Stomach (tissue), 9 donors: ENCODE results near the gene NCAPH2. TPM values are rescaled to one million over a fixed set of nuclear protein-coding genes. Genes with fewer than 3 reads are reported as not detected.

Source experiments
- DNase-seq, 2 donors: peaks; one replicate each; pipeline versions ENCODE4 v3.0.0 to v3.0.0-alpha.2; 2013 to 2019
- H3K27ac ChIP-seq, 5 donors: fragments of 200-600 bp in 4 of 5; sonication (generic) in 4 of 5; one replicate each; pipeline ENCODE4 v1.5.1; 2013 to 2019; ENCODE audit warnings: mild to moderate bottlenecking in 1 of 5, moderate library complexity in 1 of 5
- H3K27me3 ChIP-seq, 3 donors: fragments of 200-600 bp; sonication (generic); one replicate each; pipeline ENCODE4 v1.5.1; 2017 to 2019; ENCODE audit warnings: mixed run types in 1 of 3
- H3K36me3 ChIP-seq, 4 donors: fragments of 200-600 bp; sonication (generic); 1 replicate in 3 of 4; 2 replicates in 1 of 4; pipeline ENCODE4 v1.5.1; 2016 to 2019
- H3K4me1 ChIP-seq, 4 donors: fragments of 200-600 bp; sonication (generic); one replicate each; pipeline ENCODE4 v1.5.1; 2016 to 2019
- H3K4me3 ChIP-seq, 4 donors: fragments of 200-600 bp; sonication (generic) in 3 of 4; one replicate each; pipeline ENCODE4 v1.5.1; 2016 to 2019; ENCODE audit warnings: mild to moderate bottlenecking in 1 of 4
- H3K9me3 ChIP-seq, 4 donors: fragments of 200-600 bp; sonication (generic); one replicate each; pipeline ENCODE4 v1.5.1; 2016 to 2019
- CTCF ChIP-seq, 7 experiments: fragments of 450-650 bp in 4 of 7; fragments of 200-600 bp in 3 of 7; sonication (generic) in 3 of 7; IDR thresholded peaks; one replicate each; pipeline ENCODE4 v1.5.1; 2016 to 2019; ENCODE audit warnings: antibody characterized with exemption in 7 of 7, control low read depth in 2 of 7, mild to moderate bottlenecking in 1 of 7
- EP300 ChIP-seq: sonication (generic); formaldehyde crosslinking; IDR thresholded peaks from one replicate; pipeline ENCODE4 v1.6.1; 2017; ENCODE audit warnings: antibody characterized with exemption
- POLR2A ChIP-seq, 4 donors: fragments of 450-650 bp; IDR thresholded peaks; one replicate each; pipeline ENCODE4 v1.6.1; 2016; ENCODE audit warnings: antibody characterized with exemption in 4 of 4, control low read depth in 2 of 4, mild to moderate bottlenecking in 1 of 4, moderate library complexity in 1 of 4
- POLR2AphosphoS5 ChIP-seq, 3 donors: sonication (generic); formaldehyde crosslinking; IDR thresholded peaks; one replicate each; pipeline ENCODE4 v1.6.1; 2016; ENCODE audit warnings: antibody characterized with exemption in 3 of 3
- WGBS, 5 donors: extraction: QIAGEN DNeasy Blood & Tissue Kit in 3 of 5; methylation state at CpG; one replicate each; pipeline versions ENCODE4 v1.1.5 to v1.1.7; 2013 to 2018; 5-methylcytosine and 5-hydroxymethylcytosine counted together
- intact Hi-C: fragments of 100-400 bp; cut with DNase I; formaldehyde crosslinking; loops from one replicate; pipeline ENCODE4 v1.15.1; 2023; ENCODE audit warnings: low total_unique reads
- polyA plus RNA-seq, 3 donors: library from polyadenylated mRNA; stranded (reverse); fragments of 200-250 nt; gene quantifications; one replicate each; pipeline ENCODE4 v1.2.3, GENCODE V29; 2013
- total RNA-seq, 5 donors: library from RNA; depleted of rRNA; stranded (reverse); fragments of >200 nt; gene quantifications; one replicate each; pipeline versions ENCODE4 v1.1.0 to v1.2.3, GENCODE V29; 2014 to 2016
- donor health status: healthy with polysubstance abuse.
- donor health status: Bipolar disorder and iron deficiency.
- donor health status: healthy.

NCAPH2 gene
- total and polyA plus RNA-seq, 8 donors = 12.9 to 47.9 (median 30.4) TPM

- H3K4me3 ChIP-seq = no peak overlapping the region
- H3K9me3 ChIP-seq = no peaks in the 10 kb centered on the region
- WGBS, 5 donors = 13 to 38% (median 28%) methylated on average over 19 to 35 of the region's 35 CpGs
- H3K27ac ChIP-seq = no peak overlapping the region
- peaks cover 17 to 51% (median 34%) of the 10 kb centered on the region in 4 donors for H3K4me1 ChIP-seq
- DNase-seq = no peak
- no peaks in the 10 kb centered on the region for H3K36me3 ChIP-seq
- no peak for TF ChIP-seq POLR2AphosphoS5 (IDR thresholded peaks at IDR 0.05)
- no peak for TF ChIP-seq POLR2A (IDR thresholded peaks at IDR 0.05)
- TF ChIP-seq EP300 = no peak
- TF ChIP-seq CTCF (IDR thresholded peaks at IDR 0.05) = no peak
- intact Hi-C loops = no loop called here
- H3K27me3 ChIP-seq = peaks cover 11 to 76% (median 26%) of the 10 kb centered on the region in 3 donors
Observed at GRCh38 chr22:50547263-50547985, 39.4 kb downstream of the NCAPH2 start.

- Histone ChIP-seq H3K27me3 (peaks cover 11 to 76% (median 26%) of the 10 kb centered on the region in 3 donors), H3K27ac (peak overlapping the region; percentile 23 to 60 (median 28))
Observed at GRCh38 chr22:50548040-50548920, 40.3 kb downstream of the NCAPH2 start.

GRCh38 chr22:50548921-50549790 is 41.1 kb downstream of the NCAPH2 start:
- H3K27me3 ChIP-seq = peaks cover 11 to 68% (median 26%) of the 10 kb centered on the region in 3 donors
- H3K27ac ChIP-seq = peak overlapping the region; percentile 11 to 60 (median 28)
- TF ChIP-seq CTCF (IDR thresholded peaks at IDR 0.05) (no peak), POLR2AphosphoS5 (IDR thresholded peaks at IDR 0.05) (no peak), POLR2A (IDR thresholded peaks at IDR 0.05) (no peak), EP300 (no peak)
- H3K4me3 ChIP-seq = peak overlapping the region; percentile 29 to 42 (median 32)
- H3K4me1 ChIP-seq = peaks cover 17 to 43% (median 27%) of the 10 kb centered on the region in 4 donors
- WGBS, 5 donors = 57 to 95% (median 61%) methylated on average over 12 to 68 of the region's 68 CpGs
- no peaks in the 10 kb centered on the region for H3K36me3 ChIP-seq
- H3K9me3 ChIP-seq = no peaks in the 10 kb centered on the region
- no peak for DNase-seq
- intact Hi-C loops = no loop called here

More at GRCh38 chr22:50548040-50548920, 40.3 kb downstream of the NCAPH2 start:
- H3K4me3 ChIP-seq = peak overlapping the region; percentile 29 to 42 (median 32)
- peak in 1 of 2 donors; percentile 58 for DNase-seq
- TF ChIP-seq POLR2A (IDR thresholded peaks at IDR 0.05) (no peak), CTCF (IDR thresholded peaks at IDR 0.05) (no peak), POLR2AphosphoS5 (IDR thresholded peaks at IDR 0.05) (no peak), EP300 (no peak)
- H3K4me1 ChIP-seq = peaks cover 17 to 51% (median 34%) of the 10 kb centered on the region in 4 donors
- WGBS, 5 donors = 9 to 21% (median 11%) methylated on average over 6 to 56 of the region's 56 CpGs
- no peaks in the 10 kb centered on the region for H3K36me3 ChIP-seq
- intact Hi-C loops = no loop called here
- H3K9me3 ChIP-seq = no peaks in the 10 kb centered on the region
